ENCODE data around the gene MAST4.

- TF ChIP-seq, protein P1, sequence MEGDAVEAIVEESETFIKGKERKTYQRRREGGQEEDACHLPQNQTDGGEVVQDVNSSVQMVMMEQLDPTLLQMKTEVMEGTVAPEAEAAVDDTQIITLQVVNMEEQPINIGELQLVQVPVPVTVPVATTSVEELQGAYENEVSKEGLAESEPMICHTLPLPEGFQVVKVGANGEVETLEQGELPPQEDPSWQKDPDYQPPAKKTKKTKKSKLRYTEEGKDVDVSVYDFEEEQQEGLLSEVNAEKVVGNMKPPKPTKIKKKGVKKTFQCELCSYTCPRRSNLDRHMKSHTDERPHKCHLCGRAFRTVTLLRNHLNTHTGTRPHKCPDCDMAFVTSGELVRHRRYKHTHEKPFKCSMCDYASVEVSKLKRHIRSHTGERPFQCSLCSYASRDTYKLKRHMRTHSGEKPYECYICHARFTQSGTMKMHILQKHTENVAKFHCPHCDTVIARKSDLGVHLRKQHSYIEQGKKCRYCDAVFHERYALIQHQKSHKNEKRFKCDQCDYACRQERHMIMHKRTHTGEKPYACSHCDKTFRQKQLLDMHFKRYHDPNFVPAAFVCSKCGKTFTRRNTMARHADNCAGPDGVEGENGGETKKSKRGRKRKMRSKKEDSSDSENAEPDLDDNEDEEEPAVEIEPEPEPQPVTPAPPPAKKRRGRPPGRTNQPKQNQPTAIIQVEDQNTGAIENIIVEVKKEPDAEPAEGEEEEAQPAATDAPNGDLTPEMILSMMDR (IDR thresholded peaks at IDR 0.05; ENCODE audit: low read depth, low read length, missing input control) = no peak
- TF ChIP-seq TAF1 (conservative IDR thresholded peaks at IDR 0.05) (no peak), FOXA2 (IDR thresholded peaks at IDR 0.05) (no peak)
- TF ChIP-seq, protein P2, sequence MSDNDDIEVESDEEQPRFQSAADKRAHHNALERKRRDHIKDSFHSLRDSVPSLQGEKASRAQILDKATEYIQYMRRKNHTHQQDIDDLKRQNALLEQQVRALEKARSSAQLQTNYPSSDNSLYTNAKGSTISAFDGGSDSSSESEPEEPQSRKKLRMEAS (IDR thresholded peaks at IDR 0.05) = no peak
Measured at GRCh38 chr5:66904189-66904588, 308.0 kb downstream of the MAST4 start.

Data from liver (tissue), 3 donors.